Endodermal cell (in vitro differentiated cells): ENCODE data around the gene MYL3. TPM values are rescaled to one million over a fixed set of nuclear protein-coding genes. Genes with fewer than 3 reads are reported as not detected.

ENCODE experiments used
- DNase-seq: peaks from one replicate; pipeline ENCODE4 v3.0.0-alpha.2; 2017
- H3K27ac ChIP-seq: 2 replicates; pipeline ENCODE4 v1.5.1; 2013; ENCODE audit warnings: mild to moderate bottlenecking, low read depth, low read length, moderate library complexity
- H3K27me3 ChIP-seq: 2 replicates; pipeline ENCODE4 v1.6.1; 2013; ENCODE audit warnings: mild to moderate bottlenecking, low read length, moderate library complexity; ENCODE audit not compliant: insufficient read depth, control insufficient read depth, poor library complexity, severe bottlenecking
- H3K36me3 ChIP-seq: 2 replicates; pipeline ENCODE4 v1.7.0; 2013; ENCODE audit warnings: mild to moderate bottlenecking, low read length, moderate library complexity; ENCODE audit not compliant: control insufficient read depth, insufficient read depth
- H3K4me1 ChIP-seq: one replicate; pipeline ENCODE4 v1.7.0; 2013; ENCODE audit warnings: low read length; ENCODE audit not compliant: control insufficient read depth, insufficient read depth
- H3K4me3 ChIP-seq: 2 replicates; pipeline ENCODE4 v1.5.1; 2013; ENCODE audit warnings: mild to moderate bottlenecking, low read length, moderate library complexity
- H3K9ac ChIP-seq: 2 replicates; pipeline ENCODE4 v1.6.1; 2013; ENCODE audit warnings: mild to moderate bottlenecking, low read length, moderate library complexity; ENCODE audit not compliant: poor library complexity, severe bottlenecking; ENCODE audit errors: extremely low read depth
- H3K9me3 ChIP-seq: 2 replicates; pipeline ENCODE4 v1.6.1; 2013; ENCODE audit warnings: mild to moderate bottlenecking, low read length, moderate library complexity; ENCODE audit not compliant: control insufficient read depth
- H3K27ac Mint-ChIP-seq: 2 replicates; pipeline ENCODE4 v1.8.0; 2020; ENCODE audit warnings: mixed read lengths
- H3K27me3 Mint-ChIP-seq: 2 replicates; pipeline ENCODE4 v1.8.0; 2021; ENCODE audit warnings: mild to moderate bottlenecking, mixed read lengths; ENCODE audit not compliant: insufficient read depth
- H3K36me3 Mint-ChIP-seq: 2 replicates; pipeline ENCODE4 v1.8.0; 2020; ENCODE audit warnings: low read depth, mixed read lengths
- H3K4me1 Mint-ChIP-seq: 2 replicates; pipeline ENCODE4 v1.8.0; 2020; ENCODE audit warnings: mixed read lengths
- H3K4me3 Mint-ChIP-seq: 2 replicates; pipeline ENCODE4 v1.8.0; 2020; ENCODE audit warnings: mild to moderate bottlenecking, moderate library complexity, mixed read lengths
- H3K9me3 Mint-ChIP-seq: 2 replicates; pipeline ENCODE4 v1.8.0; 2020; ENCODE audit warnings: mild to moderate bottlenecking, mixed read lengths
- CTCF ChIP-seq: fragments of 200-600 bp; sonication (generic); conservative IDR thresholded peaks from 2 replicates; pipeline ENCODE4 v1.5.0; 2021; ENCODE audit warnings: antibody characterized with exemption, mild to moderate bottlenecking
- WGBS, 2 experiments: methylation state at CpG; one replicate each; pipeline versions ENCODE4 v1.1.5 to v1.1.7; 2013; ENCODE audit warnings: missing lambda C conversion rate in 2 of 2, mixed read lengths in 1 of 2; ENCODE audit not compliant: insufficient coverage in 1 of 2, insufficient read length in 1 of 2; 5-methylcytosine and 5-hydroxymethylcytosine counted together
- total RNA-seq, 2 donors: library from RNA; stranded (reverse); fragmentation: NEBNext Ultra II Directional in 1 of 2; extraction: Animal tissue kit (Norgen Biotek cat#: 25700) in 1 of 2; gene quantifications; 2 replicates in 1 of 2; 3 replicates in 1 of 2; pipeline ENCODE4 v1.2.1, GENCODE V29; 2021

MYL3 gene
- total RNA-seq, 2 donors from 2014 or later, result 1.6 to 2.3 TPM

- H3K4me1 ChIP-seq, result no peaks in the 10 kb centered on the region
- Mint-ChIP-seq H3K36me3 (no peaks in the 10 kb centered on the region), H3K27me3 (peaks cover 19% of the 10 kb centered on the region), H3K4me3 (no peak overlapping the region), H3K9me3 (no peaks in the 10 kb centered on the region), H3K27ac (no peak overlapping the region), H3K4me1 (no peaks in the 10 kb centered on the region)
- no peaks in the 10 kb centered on the region for H3K27me3 ChIP-seq
- H3K36me3 ChIP-seq, result no peaks in the 10 kb centered on the region
- 95% methylated on average over 5 of the region's 5 CpGs; no CpG with 5 or more reads in 1 of the 2 experiments for WGBS, 2 experiments
- H3K4me3 ChIP-seq, result no peak overlapping the region
- H3K9me3 ChIP-seq, result no peaks in the 10 kb centered on the region
- no peak overlapping the region for H3K27ac ChIP-seq
- TF ChIP-seq CTCF, result no peak
- no peak for DNase-seq
- H3K9ac ChIP-seq, result no peak overlapping the region
Measured at GRCh38 chr3:46900007-46900292, 36.7 kb upstream of the MYL3 start.

- H3K36me3 Mint-ChIP-seq, result no peaks in the 10 kb centered on the region
- peaks cover 21% of the 10 kb centered on the region for H3K27me3 Mint-ChIP-seq
- no peak overlapping the region for H3K27ac ChIP-seq
- no peak overlapping the region for H3K9ac ChIP-seq
- no peak for TF ChIP-seq CTCF
- no peak overlapping the region for H3K4me3 Mint-ChIP-seq
- H3K9me3 ChIP-seq, result no peaks in the 10 kb centered on the region
- WGBS, 2 experiments, result 92 to 99% methylated on average over 11 to 22 of the region's 22 CpGs
- H3K27me3 ChIP-seq, result no peaks in the 10 kb centered on the region
- no peak overlapping the region for H3K27ac Mint-ChIP-seq
- no peaks in the 10 kb centered on the region for H3K4me1 Mint-ChIP-seq
- H3K4me3 ChIP-seq, result no peak overlapping the region
- no peaks in the 10 kb centered on the region for H3K9me3 Mint-ChIP-seq
- no peak for DNase-seq
- no peaks in the 10 kb centered on the region for H3K36me3 ChIP-seq
- H3K4me1 ChIP-seq, result no peaks in the 10 kb centered on the region
Measured at GRCh38 chr3:46899151-46900006, 36.1 kb upstream of the MYL3 start.

- H3K27me3 ChIP-seq, result peaks cover 2% of the 10 kb centered on the region
Measured at GRCh38 chr3:46898321-46899150, 35.3 kb upstream of the MYL3 start.

More at GRCh38 chr3:46898321-46899150, 35.3 kb upstream of the MYL3 start:
- DNase-seq, result peak; percentile 79
- Histone ChIP-seq H3K4me3 (no peak overlapping the region), H3K9me3 (no peaks in the 10 kb centered on the region), H3K9ac (no peak overlapping the region), H3K27ac (no peak overlapping the region), H3K4me1 (no peaks in the 10 kb centered on the region), H3K36me3 (no peaks in the 10 kb centered on the region)
- no peaks in the 10 kb centered on the region for H3K36me3 Mint-ChIP-seq
- H3K4me1 Mint-ChIP-seq, result no peaks in the 10 kb centered on the region
- H3K27ac Mint-ChIP-seq, result no peak overlapping the region
- H3K9me3 Mint-ChIP-seq, result no peaks in the 10 kb centered on the region
- H3K27me3 Mint-ChIP-seq, result peaks cover 27% of the 10 kb centered on the region
- no peak overlapping the region for H3K4me3 Mint-ChIP-seq
- WGBS, 2 experiments, result 72 to 90% methylated on average over 46 to 69 of the region's 71 CpGs
- no peak for TF ChIP-seq CTCF
